ENCODE results near the gene ANGPTL1. TPM values are rescaled to one million over a fixed set of nuclear protein-coding genes. Genes with fewer than 3 reads are reported as not detected.

Gene ANGPTL1
- total and polyA plus RNA-seq, 10 of the 15 experiments (the other 5 are each of a cell fraction or from before 2014, with no cell fraction given), result not detected

- TF ChIP-seq MTA2 (IDR thresholded peaks at IDR 0.05; ENCODE audit: low read depth) (no peak), SMC3 (IDR thresholded peaks at IDR 0.05; ENCODE audit: borderline replicate concordance, low read length) (no peak), CBFB (IDR thresholded peaks at IDR 0.05; ENCODE audit: low read depth) (no peak), JUNB (IDR thresholded peaks at IDR 0.05) (no peak)
These were observed 52.5 kb downstream of the ANGPTL1 start (continued) for GRCh38 chr1:178818416-178818815.

DNA sequence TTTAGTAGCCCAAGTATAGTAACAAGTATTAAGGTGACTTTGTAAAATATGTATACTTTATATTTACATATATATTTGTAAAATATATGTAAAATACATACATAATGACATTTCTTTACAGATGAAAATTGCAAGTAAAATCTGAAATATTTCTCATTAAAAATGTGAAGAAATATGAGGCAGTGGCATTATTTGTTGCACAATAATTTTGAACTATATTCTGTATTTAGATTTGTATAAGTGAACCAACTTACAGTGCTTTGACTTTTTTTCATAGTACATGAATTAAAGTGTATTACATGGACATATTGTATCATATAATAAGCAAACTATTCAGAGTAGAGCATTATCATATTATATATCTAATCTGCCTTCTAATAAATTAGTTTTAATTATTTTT, 60.3 kb downstream of the ANGPTL1 start:
- BruUV-seq (replicated peaks), result no TSS peak
- Histone ChIP-seq H3K79me2 (ENCODE audit: control insufficient read depth, insufficient read depth, low read length) (no peaks in the 10 kb centered on the region), H2AFZ (ENCODE audit: control insufficient read depth, low read depth, low read length) (no peak overlapping the region), H3K36me3 (ENCODE audit: control insufficient read depth in 2 of 2, insufficient read depth in 2 of 2, low read length in 1 of 2) (no peaks in the 10 kb centered on the region), H3K9me3 (replicated peaks; ENCODE audit: control insufficient read depth, insufficient read depth, low read length) (no peaks in the 10 kb centered on the region), H4K20me1 (ENCODE audit: control insufficient read depth, insufficient read depth) (no peaks in the 10 kb centered on the region), H3K4me1 (ENCODE audit: control insufficient read depth, insufficient read depth, low read length) (no peaks in the 10 kb centered on the region), H3K27me3 (replicated peaks in 1 of 2; ENCODE audit: control insufficient read depth in 2 of 2, insufficient read depth in 2 of 2, low read length in 1 of 2) (no peaks in the 10 kb centered on the region), H3K27ac (ENCODE audit: control insufficient read depth, insufficient read depth) (no peak overlapping the region), H3K4me2 (ENCODE audit: control insufficient read depth, insufficient read depth) (no peak overlapping the region), H3K4me3 (no peak overlapping the region), H3K9ac (ENCODE audit: control insufficient read depth, insufficient read depth, low read length) (no peak overlapping the region)
- intact Hi-C loops (cut with micrococcal nuclease; ENCODE audit: unreplicated experiment) (no loop called here), in situ Hi-C loops (cut with MboI) (no loop called here)
- ChIA-PET POLR2A (no interaction called here), SMC1A (ENCODE audit: uncharacterized antibody, unreplicated experiment) (interaction anchor here (3.2 kb wide), 1 partner anchor 192 kb away, joined by 14 read pairs; no protein-coding TSS in a partner anchor), RAD21 (ENCODE audit: unreplicated experiment) (no interaction called here), CTCF (interaction anchor here (3.1 kb wide), 1 partner anchor 192 kb away, joined by 14 read pairs; no protein-coding TSS in a partner anchor)
- no peak for DNase-seq (ENCODE audit: low read depth, low spot score)
- ATAC-seq, result no peak
- FAIRE-seq, result no peak
- TF ChIP-seq SREBF1 (IDR thresholded peaks at IDR 0.05; ENCODE audit: low read length) (no peak), TCF3 (IDR thresholded peaks at IDR 0.05; ENCODE audit: borderline replicate concordance, insufficient read depth, low read depth, low read length) (no peak), MTA2 (IDR thresholded peaks at IDR 0.05; ENCODE audit: low read depth) (no peak), IKZF1 (conservative IDR thresholded peaks at IDR 0.05) (no peak), STAT3 (IDR thresholded peaks at IDR 0.05; ENCODE audit: low read depth, low read length) (no peak), BHLHE40 (IDR thresholded peaks at IDR 0.05; ENCODE audit: borderline replicate concordance in 1 of 2, low read depth in 2 of 2, low read length in 1 of 2) (no peak)

All from GM12878 (cell line).